K562 (cell line): ENCODE measurements around the gene EPGN. TPM values are rescaled to one million over a fixed set of nuclear protein-coding genes. Genes with fewer than 3 reads are reported as not detected.

Experiments used
- CHD2 ChIP-seq: IDR thresholded peaks from 2 replicates; pipeline ENCODE4 v1.6.1; 2011; ENCODE audit warnings: low read depth, low read length
- CHD4 ChIP-seq: fragments of 200-600 bp; sonication (generic); IDR thresholded peaks from 3 replicates; pipeline ENCODE4 v1.6.1; 2012; ENCODE audit warnings: low read depth, mild to moderate bottlenecking, mixed read lengths, low read length, inconsistent platforms; ENCODE audit not compliant: insufficient read depth, insufficient replicate concordance, poor library complexity, severe bottlenecking
- FOXJ2 ChIP-seq: fragments of 200-800 bp; sonication (Bioruptor generic); IDR thresholded peaks from 2 replicates; pipeline ENCODE4 v1.6.1; 2016; ENCODE audit warnings: missing genetic modification characterization, missing compliant biosample characterization
- FOXK2 ChIP-seq, 2 experiments: fragments of 450-650 bp; IDR thresholded peaks in 1 of 2; conservative IDR thresholded peaks in 1 of 2; 2 replicates each; pipeline ENCODE4 v1.6.1; 2016; ENCODE audit warnings: low read depth in 2 of 2, mild to moderate bottlenecking in 1 of 2
- FUS ChIP-seq: fragments of 200-400 bp; formaldehyde crosslinking; optimal IDR thresholded peaks from 2 replicates; pipeline ENCODE3; 2017; ENCODE audit warnings: low read depth, low read length
- GABPA ChIP-seq: fragments of 200-800 bp; sonication (Bioruptor generic); conservative IDR thresholded peaks from 2 replicates; pipeline ENCODE4 v1.6.1; 2016; ENCODE audit warnings: low read depth, missing genetic modification characterization, missing compliant biosample characterization
- GABPB1 ChIP-seq: sonication (generic); formaldehyde crosslinking; IDR thresholded peaks from 2 replicates; pipeline ENCODE4 v1.8.0; 2022; ENCODE audit warnings: mild to moderate bottlenecking, missing genetic modification reagents
- GTF3C2 ChIP-seq: IDR thresholded peaks from 3 replicates; pipeline ENCODE4 v1.6.1; 2011; ENCODE audit warnings: borderline replicate concordance, mild to moderate bottlenecking, moderate library complexity; ENCODE audit not compliant: insufficient read length; ENCODE audit errors: extremely low read depth
- HNRNPL ChIP-seq: fragments of 200-400 bp; formaldehyde crosslinking; IDR thresholded peaks from 2 replicates; pipeline ENCODE4 v1.6.1; 2017; ENCODE audit warnings: low read depth, mild to moderate bottlenecking, low read length
- HOXB6 ChIP-seq: fragments of 250-450 bp; sonication (Bioruptor Pico); IDR thresholded peaks from 2 replicates; pipeline ENCODE4 v1.5.1; 2022; ENCODE audit warnings: mild to moderate bottlenecking, borderline replicate concordance
- LCOR ChIP-seq: sonication (generic); formaldehyde crosslinking; IDR thresholded peaks from 2 replicates; pipeline ENCODE4 v1.8.0; 2022; ENCODE audit warnings: mild to moderate bottlenecking, missing genetic modification reagents
- LEF1 ChIP-seq: fragments of 450-650 bp; IDR thresholded peaks from 2 replicates; pipeline ENCODE4 v1.6.1; 2016; ENCODE audit warnings: mild to moderate bottlenecking
- NCOA2 ChIP-seq, 2 experiments: fragments of 450-650 bp; IDR thresholded peaks; 2 replicates each; pipeline ENCODE4 v1.6.1; 2018; ENCODE audit warnings: mild to moderate bottlenecking in 2 of 2, moderate library complexity in 1 of 2; ENCODE audit not compliant: partially characterized antibody in 2 of 2
- NFATC3 ChIP-seq: fragments of 450-650 bp; IDR thresholded peaks from 2 replicates; pipeline ENCODE4 v1.6.1; 2017; ENCODE audit warnings: mild to moderate bottlenecking
- SLC30A9 ChIP-seq: fragments of 250-450 bp; sonication (Bioruptor Pico); IDR thresholded peaks from 2 replicates; pipeline ENCODE4 v1.8.0; 2022; ENCODE audit warnings: mild to moderate bottlenecking, moderate library complexity
- SMARCC2 ChIP-seq: fragments of 450-650 bp; IDR thresholded peaks from 2 replicates; pipeline ENCODE4 v1.6.1; 2017; ENCODE audit warnings: antibody characterized with exemption, moderate library complexity, mild to moderate bottlenecking, low read depth
- STAT5A ChIP-seq: IDR thresholded peaks from 2 replicates; pipeline ENCODE4 v1.6.1; 2012; ENCODE audit warnings: low read length, inconsistent platforms, borderline replicate concordance
- TAF15 ChIP-seq: fragments of 200-400 bp; formaldehyde crosslinking; IDR thresholded peaks from 2 replicates; pipeline ENCODE4 v1.6.1; 2017; ENCODE audit warnings: mild to moderate bottlenecking, low read depth, low read length, moderate library complexity
- XRCC5 ChIP-seq: fragments of 200-400 bp; formaldehyde crosslinking; IDR thresholded peaks from 2 replicates; pipeline ENCODE4 v1.6.1; 2017; ENCODE audit warnings: low read depth, mild to moderate bottlenecking, low read length
- ZBTB34 ChIP-seq: fragments of 250-450 bp; sonication (Bioruptor Pico); IDR thresholded peaks from 2 replicates; pipeline ENCODE4 v1.8.0; 2021; ENCODE audit warnings: mild to moderate bottlenecking, moderate library complexity
- ZNF133 ChIP-seq: fragments of 250-450 bp; sonication (Bioruptor Pico); IDR thresholded peaks from 2 replicates; pipeline ENCODE4 v1.4.0; 2020; ENCODE audit warnings: mild to moderate bottlenecking
- ZNF280B ChIP-seq: fragments of 250-450 bp; sonication (Bioruptor Pico); IDR thresholded peaks from 2 replicates; pipeline ENCODE4 v1.5.1; 2021; ENCODE audit warnings: mild to moderate bottlenecking
- ZNF354B ChIP-seq: fragments of 250-450 bp; sonication (Bioruptor Pico); IDR thresholded peaks from 2 replicates; pipeline ENCODE4 v1.4.0; 2020
- ZNF384 ChIP-seq: IDR thresholded peaks from 2 replicates; pipeline ENCODE4 v1.6.1; 2012; ENCODE audit warnings: low read depth, low read length, improper control_type of control experiment
- ZNF436 ChIP-seq: fragments of 250-450, 450-650 bp; sonication (Bioruptor Pico); formaldehyde crosslinking; IDR thresholded peaks from 2 replicates; pipeline ENCODE4 v1.7.0; 2020; ENCODE audit warnings: mild to moderate bottlenecking
- polyA plus RNA-seq, 8 experiments: library from polyadenylated mRNA; depleted of rRNA in 4 of 8; stranded (reverse) in 5 of 8; unstranded in 3 of 8; fragments of >200 nt; fragmentation: Nextera tagmentation in 2 of 8; fragmentation: Illumina TruSeq in 1 of 8; extraction: Ambion mirVana in 2 of 8; extraction: Trizol in 1 of 8; gene quantifications; 2 replicates each; pipeline versions ENCODE4 v1.2.1 to v1.2.3, GENCODE V29; 2011 to 2014; ENCODE audit warnings: inconsistent platforms in 1 of 8, missing spikeins in 1 of 8
- total RNA-seq, 7 experiments: library from RNA; depleted of rRNA in 6 of 7; stranded (reverse); fragments of >200 nt in 6 of 7; fragmentation: Illumina TruSeq in 2 of 7; extraction: Trizol in 2 of 7; gene quantifications; 2 replicates each; pipeline versions ENCODE4 v1.2.1 to v1.2.3, GENCODE V29; 2011 to 2021; ENCODE audit warnings: low replicate concordance in 1 of 7

The EPGN gene
- total and polyA plus RNA-seq, 9 of the 15 experiments (the other 6 are each of a cell fraction or from before 2014, with no cell fraction given): 0.10 to 0.56 TPM; not detected in 7

- TF ChIP-seq LCOR (CRISPR knock-in tag) (no peak), CHD2 (no peak), ZNF384 (0 out of 2 replicates have a peak, but pooled peaks have one; percentile 23), CHD4 (no peak), STAT5A (0 out of 2 replicates have a peak, but pooled peaks have one; percentile 17), HOXB6 (CRISPR knock-in tag) (no peak), FOXK2 (conservative IDR thresholded peaks at IDR 0.05 in 1 of 2, IDR thresholded peaks at IDR 0.05 in 1 of 2; ENCODE audit: low read depth in 2 of 2) (0 out of 4 replicates have a peak, but pooled peaks of 1 of the 2 experiments have one; percentile 16), GTF3C2 (no peak), TAF15 (no peak), XRCC5 (no peak), ZNF354B (CRISPR knock-in tag) (no peak), LEF1 (no peak), GABPB1 (CRISPR knock-in tag) (no peak), FUS (no peak), FOXJ2 (tag) (no peak), ZNF436 (CRISPR knock-in tag) (no peak), ZNF133 (no peak), ZNF280B (CRISPR knock-in tag) (no peak), SLC30A9 (CRISPR knock-in tag) (no peak), GABPA (tag) (no peak; the same call in 1 of the 2 replicates), ZBTB34 (CRISPR knock-in tag) (no peak), HNRNPL (no peak), NFATC3 (no peak), SMARCC2 (no peak), NCOA2 (IDR thresholded peaks at IDR 0.05; ENCODE audit: partially characterized antibody in 2 of 2) (no peak)
These were observed 22.1 kb downstream of the EPGN start (continued) for GRCh38 chr4:74330295-74330750.
